ENCODE results near the gene DIP2C.

DIP2C gene

GRCh38 chr10:646118-646524, 43.3 kb downstream of the DIP2C start:
- no peaks in the 10 kb centered on the region for H3K9me3 ChIP-seq (ENCODE audit: control insufficient read depth in 2 of 2, low read length in 2 of 2)
- H3K36me3 ChIP-seq (ENCODE audit: control insufficient read depth in 2 of 2, insufficient read depth in 2 of 2, low read length in 2 of 2), result no peaks in the 10 kb centered on the region
- H3K9ac ChIP-seq (ENCODE audit: low read depth in 1 of 2, low read length in 2 of 2), result no peak overlapping the region
- H3K27me3 ChIP-seq (ENCODE audit: control insufficient read depth in 2 of 2, insufficient read depth in 2 of 2, low read length in 2 of 2), result no peaks in the 10 kb centered on the region
- H3K27ac ChIP-seq (ENCODE audit: low read depth in 2 of 2, low read length in 2 of 2), result no peak overlapping the region
- H3K4me3 ChIP-seq (ENCODE audit: low read length in 2 of 2), result no peak overlapping the region
- peaks cover 14 to 20% of the 10 kb centered on the region in 2 donors for H3K4me1 ChIP-seq (ENCODE audit: control insufficient read depth in 2 of 2, insufficient read depth in 2 of 2, low read length in 2 of 2)

GRCh38 chr10:644943-645334, 44.5 kb downstream of the DIP2C start:
- no peak overlapping the region for H3K9ac ChIP-seq (ENCODE audit: low read depth in 1 of 2, low read length in 2 of 2)
- no peaks in the 10 kb centered on the region for H3K9me3 ChIP-seq (ENCODE audit: control insufficient read depth in 2 of 2, low read length in 2 of 2)
- H3K36me3 ChIP-seq (ENCODE audit: control insufficient read depth in 2 of 2, insufficient read depth in 2 of 2, low read length in 2 of 2), result no peaks in the 10 kb centered on the region
- H3K27me3 ChIP-seq (ENCODE audit: control insufficient read depth in 2 of 2, insufficient read depth in 2 of 2, low read length in 2 of 2), result no peaks in the 10 kb centered on the region
- H3K27ac ChIP-seq (ENCODE audit: low read depth in 2 of 2, low read length in 2 of 2), result no peak overlapping the region
- no peak overlapping the region for H3K4me3 ChIP-seq (ENCODE audit: low read length in 2 of 2)
- peaks cover 3 to 9% of the 10 kb centered on the region in 2 donors for H3K4me1 ChIP-seq (ENCODE audit: control insufficient read depth in 2 of 2, insufficient read depth in 2 of 2, low read length in 2 of 2)

- Histone ChIP-seq H3K4me1 (ENCODE audit: control insufficient read depth in 2 of 2, insufficient read depth in 2 of 2, low read length in 2 of 2) (peaks cover 3 to 7% of the 10 kb centered on the region in 2 donors), H3K27ac (ENCODE audit: low read depth in 2 of 2, low read length in 2 of 2) (no peak overlapping the region), H3K27me3 (ENCODE audit: control insufficient read depth in 2 of 2, insufficient read depth in 2 of 2, low read length in 2 of 2) (no peaks in the 10 kb centered on the region), H3K36me3 (ENCODE audit: control insufficient read depth in 2 of 2, insufficient read depth in 2 of 2, low read length in 2 of 2) (no peaks in the 10 kb centered on the region), H3K9me3 (ENCODE audit: control insufficient read depth in 2 of 2, low read length in 2 of 2) (no peaks in the 10 kb centered on the region), H3K4me3 (ENCODE audit: low read length in 2 of 2) (no peak overlapping the region), H3K9ac (ENCODE audit: low read depth in 1 of 2, low read length in 2 of 2) (no peak overlapping the region)
Observed at GRCh38 chr10:644076-644942, 45.2 kb downstream of the DIP2C start.

- H3K36me3 ChIP-seq (ENCODE audit: control insufficient read depth in 2 of 2, insufficient read depth in 2 of 2, low read length in 2 of 2), result no peaks in the 10 kb centered on the region
- no peak overlapping the region for H3K4me3 ChIP-seq (ENCODE audit: low read length in 2 of 2)
- H3K4me1 ChIP-seq (ENCODE audit: control insufficient read depth in 2 of 2, insufficient read depth in 2 of 2, low read length in 2 of 2), result peaks cover 3 to 4% of the 10 kb centered on the region in 2 donors
- H3K9me3 ChIP-seq (ENCODE audit: control insufficient read depth in 2 of 2, low read length in 2 of 2), result no peaks in the 10 kb centered on the region
- no peak overlapping the region for H3K9ac ChIP-seq (ENCODE audit: low read depth in 1 of 2, low read length in 2 of 2)
- H3K27ac ChIP-seq (ENCODE audit: low read depth in 2 of 2, low read length in 2 of 2), result peak overlapping the region; percentile 55 to 67
- no peaks in the 10 kb centered on the region for H3K27me3 ChIP-seq (ENCODE audit: control insufficient read depth in 2 of 2, insufficient read depth in 2 of 2, low read length in 2 of 2)
Observed at GRCh38 chr10:642186-642890, 47.1 kb downstream of the DIP2C start.

GRCh38 chr10:641149-642010, 48.1 kb downstream of the DIP2C start:
- no peaks in the 10 kb centered on the region for H3K36me3 ChIP-seq (ENCODE audit: control insufficient read depth in 2 of 2, insufficient read depth in 2 of 2, low read length in 2 of 2)
- H3K4me3 ChIP-seq (ENCODE audit: low read length in 2 of 2), result no peak overlapping the region
- no peak overlapping the region for H3K27ac ChIP-seq (ENCODE audit: low read depth in 2 of 2, low read length in 2 of 2)
- no peak overlapping the region for H3K9ac ChIP-seq (ENCODE audit: low read depth in 1 of 2, low read length in 2 of 2)
- H3K4me1 ChIP-seq (ENCODE audit: control insufficient read depth in 2 of 2, insufficient read depth in 2 of 2, low read length in 2 of 2), result peaks cover 3 to 4% of the 10 kb centered on the region in 2 donors
- no peaks in the 10 kb centered on the region for H3K27me3 ChIP-seq (ENCODE audit: control insufficient read depth in 2 of 2, insufficient read depth in 2 of 2, low read length in 2 of 2)
- H3K9me3 ChIP-seq (ENCODE audit: control insufficient read depth in 2 of 2, low read length in 2 of 2), result no peaks in the 10 kb centered on the region

- H3K4me1 ChIP-seq (ENCODE audit: control insufficient read depth in 2 of 2, insufficient read depth in 2 of 2, low read length in 2 of 2), result peaks cover 3 to 4% of the 10 kb centered on the region in 2 donors
- H3K9me3 ChIP-seq (ENCODE audit: control insufficient read depth in 2 of 2, low read length in 2 of 2), result no peaks in the 10 kb centered on the region
- H3K36me3 ChIP-seq (ENCODE audit: control insufficient read depth in 2 of 2, insufficient read depth in 2 of 2, low read length in 2 of 2), result no peaks in the 10 kb centered on the region
- H3K27me3 ChIP-seq (ENCODE audit: control insufficient read depth in 2 of 2, insufficient read depth in 2 of 2, low read length in 2 of 2), result no peaks in the 10 kb centered on the region
- no peak overlapping the region for H3K9ac ChIP-seq (ENCODE audit: low read depth in 1 of 2, low read length in 2 of 2)
- H3K4me3 ChIP-seq (ENCODE audit: low read length in 2 of 2), result no peak overlapping the region
- H3K27ac ChIP-seq (ENCODE audit: low read depth in 2 of 2, low read length in 2 of 2), result no peak overlapping the region
Observed at GRCh38 chr10:640673-641045, 48.8 kb downstream of the DIP2C start.

- H3K27ac ChIP-seq (ENCODE audit: low read depth in 2 of 2, low read length in 2 of 2), result no peak overlapping the region
- peaks cover 3 to 4% of the 10 kb centered on the region in 2 donors for H3K4me1 ChIP-seq (ENCODE audit: control insufficient read depth in 2 of 2, insufficient read depth in 2 of 2, low read length in 2 of 2)
Observed at GRCh38 chr10:639751-640672, 49.5 kb downstream of the DIP2C start.

GRCh38 chr10:639001-639750, 50.3 kb downstream of the DIP2C start:
- no peaks in the 10 kb centered on the region for H3K27me3 ChIP-seq (ENCODE audit: control insufficient read depth in 2 of 2, insufficient read depth in 2 of 2, low read length in 2 of 2)
- H3K4me1 ChIP-seq (ENCODE audit: control insufficient read depth in 2 of 2, insufficient read depth in 2 of 2, low read length in 2 of 2), result peaks cover 3 to 5% of the 10 kb centered on the region in 2 donors
- no peaks in the 10 kb centered on the region for H3K36me3 ChIP-seq (ENCODE audit: control insufficient read depth in 2 of 2, insufficient read depth in 2 of 2, low read length in 2 of 2)
- H3K4me3 ChIP-seq (ENCODE audit: low read length in 2 of 2), result no peak overlapping the region
- H3K9me3 ChIP-seq (ENCODE audit: control insufficient read depth in 2 of 2, low read length in 2 of 2), result no peaks in the 10 kb centered on the region
- no peak overlapping the region for H3K27ac ChIP-seq (ENCODE audit: low read depth in 2 of 2, low read length in 2 of 2)
- no peak overlapping the region for H3K9ac ChIP-seq (ENCODE audit: low read depth in 1 of 2, low read length in 2 of 2)

More at GRCh38 chr10:639751-640672, 49.5 kb downstream of the DIP2C start:
- Histone ChIP-seq H3K36me3 (ENCODE audit: control insufficient read depth in 2 of 2, insufficient read depth in 2 of 2, low read length in 2 of 2) (no peaks in the 10 kb centered on the region), H3K27me3 (ENCODE audit: control insufficient read depth in 2 of 2, insufficient read depth in 2 of 2, low read length in 2 of 2) (no peaks in the 10 kb centered on the region), H3K9me3 (ENCODE audit: control insufficient read depth in 2 of 2, low read length in 2 of 2) (no peaks in the 10 kb centered on the region), H3K9ac (ENCODE audit: low read depth in 1 of 2, low read length in 2 of 2) (no peak overlapping the region), H3K4me3 (ENCODE audit: low read length in 2 of 2) (no peak overlapping the region)

- no peaks in the 10 kb centered on the region for H3K36me3 ChIP-seq (ENCODE audit: control insufficient read depth in 2 of 2, insufficient read depth in 2 of 2, low read length in 2 of 2)
- H3K27me3 ChIP-seq (ENCODE audit: control insufficient read depth in 2 of 2, insufficient read depth in 2 of 2, low read length in 2 of 2), result no peaks in the 10 kb centered on the region
- no peak overlapping the region for H3K27ac ChIP-seq (ENCODE audit: low read depth in 2 of 2, low read length in 2 of 2)
- H3K4me3 ChIP-seq (ENCODE audit: low read length in 2 of 2), result no peak overlapping the region
- H3K4me1 ChIP-seq (ENCODE audit: control insufficient read depth in 2 of 2, insufficient read depth in 2 of 2, low read length in 2 of 2), result peaks cover 3 to 8% of the 10 kb centered on the region in 2 donors
- no peak overlapping the region for H3K9ac ChIP-seq (ENCODE audit: low read depth in 1 of 2, low read length in 2 of 2)
- H3K9me3 ChIP-seq (ENCODE audit: control insufficient read depth in 2 of 2, low read length in 2 of 2), result no peaks in the 10 kb centered on the region
Observed at GRCh38 chr10:637771-638195, 51.7 kb downstream of the DIP2C start.

Measured in mucosa of rectum (tissue), 2 donors.